SHP77 treated with DMSO at 0.1 percent for 48 hours (cell line): Measurements from ENCODE around the gene METTL13.

ENCODE experiments used
- DNase-seq: peaks from one replicate; lab custom pipeline; 2025; lab: John Stamatoyannopoulos, UW

The METTL13 gene, protein sequence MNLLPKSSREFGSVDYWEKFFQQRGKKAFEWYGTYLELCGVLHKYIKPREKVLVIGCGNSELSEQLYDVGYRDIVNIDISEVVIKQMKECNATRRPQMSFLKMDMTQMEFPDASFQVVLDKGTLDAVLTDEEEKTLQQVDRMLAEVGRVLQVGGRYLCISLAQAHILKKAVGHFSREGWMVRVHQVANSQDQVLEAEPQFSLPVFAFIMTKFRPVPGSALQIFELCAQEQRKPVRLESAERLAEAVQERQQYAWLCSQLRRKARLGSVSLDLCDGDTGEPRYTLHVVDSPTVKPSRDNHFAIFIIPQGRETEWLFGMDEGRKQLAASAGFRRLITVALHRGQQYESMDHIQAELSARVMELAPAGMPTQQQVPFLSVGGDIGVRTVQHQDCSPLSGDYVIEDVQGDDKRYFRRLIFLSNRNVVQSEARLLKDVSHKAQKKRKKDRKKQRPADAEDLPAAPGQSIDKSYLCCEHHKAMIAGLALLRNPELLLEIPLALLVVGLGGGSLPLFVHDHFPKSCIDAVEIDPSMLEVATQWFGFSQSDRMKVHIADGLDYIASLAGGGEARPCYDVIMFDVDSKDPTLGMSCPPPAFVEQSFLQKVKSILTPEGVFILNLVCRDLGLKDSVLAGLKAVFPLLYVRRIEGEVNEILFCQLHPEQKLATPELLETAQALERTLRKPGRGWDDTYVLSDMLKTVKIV

DNA sequence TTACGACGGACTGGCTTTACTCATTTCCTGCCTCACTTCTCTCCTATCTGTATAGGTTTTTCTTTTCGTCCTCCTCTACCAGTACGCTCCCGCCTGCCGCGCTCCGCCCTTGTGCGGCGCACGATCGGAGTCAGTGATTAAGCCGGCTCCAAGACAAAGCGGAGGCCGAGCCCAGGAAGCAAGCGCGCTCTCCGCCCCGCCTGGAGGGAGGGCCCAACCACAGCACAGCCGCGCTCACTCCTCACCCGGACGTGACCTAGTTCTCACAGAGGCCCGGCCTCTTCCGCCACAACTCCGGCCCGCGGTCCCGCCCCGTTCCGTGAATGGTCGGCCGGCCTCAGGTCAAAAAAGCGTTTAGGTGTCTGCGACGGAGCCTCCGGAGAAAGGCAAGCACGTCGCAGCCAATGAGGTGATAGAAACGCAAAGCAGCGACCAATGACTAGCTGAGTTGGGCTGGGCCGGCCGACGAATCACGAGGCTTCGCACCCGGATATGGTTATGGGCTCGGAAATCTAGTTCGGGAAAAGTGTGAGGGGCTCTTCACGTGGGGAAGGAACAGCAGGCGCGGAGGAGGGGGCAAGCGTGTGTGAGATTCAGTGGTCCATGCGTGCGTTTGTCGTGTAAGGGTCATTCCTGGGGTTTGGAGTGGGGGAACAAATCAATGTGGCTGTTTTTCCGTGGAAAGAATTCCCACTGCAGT, at the start of gene METTL13:
Gene METTL13, plus strand, starts transcription at position 485 of the 700 bp plus-strand sequence. CDS start 308 bp downstream, outside the sequence.
- peak; percentile 98 for DNase-seq

DNA sequence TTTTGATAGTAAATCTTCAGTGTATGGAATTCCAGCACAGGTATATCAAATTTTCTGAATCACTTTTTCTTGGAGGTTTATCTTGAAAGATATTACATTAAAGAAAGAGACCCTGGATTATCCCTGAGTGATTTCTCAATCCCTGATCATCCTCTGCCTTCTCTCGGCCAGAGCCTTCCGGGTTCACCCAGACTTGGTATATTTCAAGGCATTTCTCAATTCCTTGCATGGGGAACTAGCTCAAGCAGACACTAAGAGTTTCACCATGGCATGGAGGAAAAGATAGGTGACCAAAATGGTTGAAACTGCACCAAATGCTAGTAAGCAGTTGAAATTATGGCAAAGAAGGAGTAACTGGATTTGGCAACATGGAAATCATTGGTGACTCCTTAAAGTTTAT, 45.3 kb upstream of the METTL13 start:
- DNase-seq, result no peak

DNA sequence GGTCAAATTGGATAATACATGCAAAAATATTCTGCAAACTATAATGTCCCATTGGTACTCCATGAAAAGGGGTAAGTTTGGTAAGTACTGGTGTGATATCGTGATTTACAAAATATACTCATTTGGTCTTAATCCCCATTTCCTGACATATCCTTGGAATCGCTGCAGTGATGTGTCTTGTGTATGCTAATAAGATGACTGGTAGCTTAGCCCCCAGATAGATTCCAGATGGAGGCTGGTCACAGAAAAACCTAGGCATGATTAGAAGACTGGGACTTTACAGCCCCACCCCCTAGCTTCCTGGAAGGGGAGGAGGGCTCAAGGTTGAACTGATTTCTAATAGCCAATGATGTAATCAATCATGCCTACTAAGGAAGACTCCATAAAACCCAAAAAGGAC, 42.5 kb upstream of the METTL13 start:
- no peak for DNase-seq

DNA sequence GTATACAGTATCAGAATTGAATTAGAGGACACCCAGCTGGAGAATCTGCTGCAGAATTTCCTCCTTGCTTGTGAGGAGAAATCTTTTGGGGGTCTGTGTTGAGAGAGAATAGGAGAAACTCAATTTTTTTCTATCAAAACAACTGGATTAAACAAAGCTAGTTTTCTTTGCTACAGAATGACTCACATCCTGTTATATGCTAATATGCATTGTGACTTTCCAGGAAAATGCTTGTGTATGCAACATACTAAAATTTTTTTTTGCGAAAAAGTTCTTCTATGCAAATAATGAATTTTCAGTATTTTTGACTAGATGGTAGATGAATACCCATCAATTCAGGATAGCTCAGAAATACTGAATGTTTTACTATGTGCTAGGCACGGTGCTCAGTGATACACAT, 41.8 kb upstream of the METTL13 start:
- DNase-seq, result no peak

DNA sequence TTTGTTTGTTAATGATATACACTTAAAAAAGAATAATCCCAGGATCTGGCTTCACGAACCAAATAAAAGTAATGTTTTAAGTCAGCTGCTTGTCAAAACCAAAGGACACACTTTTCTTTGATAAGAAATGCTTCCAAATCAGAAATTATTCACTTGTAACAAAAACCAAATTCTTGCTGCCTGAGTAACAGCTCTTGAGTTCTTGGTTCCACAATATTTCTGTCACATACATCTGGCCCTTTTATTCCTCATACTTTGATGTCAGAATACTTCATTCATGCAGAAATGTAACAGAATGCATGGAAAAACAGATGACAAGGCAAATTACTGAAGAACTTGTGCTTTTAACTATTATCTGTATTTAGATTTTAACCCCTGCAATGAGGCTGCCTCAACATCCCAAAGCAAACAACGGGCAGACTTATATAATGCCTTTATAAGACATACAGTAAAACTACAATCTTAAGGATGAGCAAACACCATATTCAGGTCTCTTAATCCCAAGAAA, 41.0 kb upstream of the METTL13 start:
- no peak for DNase-seq

DNA sequence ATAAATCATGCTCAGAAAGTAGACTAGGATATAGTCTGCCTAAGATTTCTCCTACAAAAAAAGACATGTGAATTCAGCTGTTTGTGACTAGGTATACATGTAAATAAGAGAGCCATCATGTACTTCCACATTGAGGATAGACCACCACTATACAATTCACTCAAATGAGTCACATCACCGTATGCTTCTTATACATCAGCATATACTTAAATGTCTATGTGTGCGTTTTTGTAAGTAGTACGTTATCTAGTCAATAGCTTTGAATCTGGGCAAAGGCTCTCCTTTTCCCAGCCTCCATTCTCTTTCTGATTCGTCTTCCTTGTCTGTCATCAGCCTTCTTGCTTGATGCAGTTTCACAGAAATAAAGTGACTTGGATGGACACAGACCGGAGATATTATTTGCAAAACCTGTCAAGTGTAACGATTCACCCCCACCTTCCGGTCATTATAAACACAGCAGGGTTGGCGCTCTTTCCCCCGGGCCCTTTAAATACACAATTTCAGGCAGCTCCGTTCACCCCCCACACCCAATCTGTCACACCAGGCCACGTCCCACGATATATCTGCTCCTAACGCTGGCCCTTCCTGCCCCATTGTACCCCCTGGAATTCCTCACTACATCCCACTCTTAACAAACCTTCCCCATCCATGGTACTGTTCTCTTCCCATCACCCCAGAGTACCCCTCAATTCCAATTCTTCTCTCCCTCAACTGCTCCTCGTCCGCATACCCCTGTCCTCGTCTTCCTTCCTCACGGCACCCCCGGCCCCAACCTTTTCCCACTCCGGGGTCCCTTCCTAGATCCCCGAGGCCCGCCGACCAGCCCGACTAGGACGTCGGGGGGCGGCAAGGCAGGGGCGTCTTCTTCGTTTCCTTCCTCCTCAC, 40.2 kb upstream of the METTL13 start:
- peak; percentile 45 for DNase-seq

DNA sequence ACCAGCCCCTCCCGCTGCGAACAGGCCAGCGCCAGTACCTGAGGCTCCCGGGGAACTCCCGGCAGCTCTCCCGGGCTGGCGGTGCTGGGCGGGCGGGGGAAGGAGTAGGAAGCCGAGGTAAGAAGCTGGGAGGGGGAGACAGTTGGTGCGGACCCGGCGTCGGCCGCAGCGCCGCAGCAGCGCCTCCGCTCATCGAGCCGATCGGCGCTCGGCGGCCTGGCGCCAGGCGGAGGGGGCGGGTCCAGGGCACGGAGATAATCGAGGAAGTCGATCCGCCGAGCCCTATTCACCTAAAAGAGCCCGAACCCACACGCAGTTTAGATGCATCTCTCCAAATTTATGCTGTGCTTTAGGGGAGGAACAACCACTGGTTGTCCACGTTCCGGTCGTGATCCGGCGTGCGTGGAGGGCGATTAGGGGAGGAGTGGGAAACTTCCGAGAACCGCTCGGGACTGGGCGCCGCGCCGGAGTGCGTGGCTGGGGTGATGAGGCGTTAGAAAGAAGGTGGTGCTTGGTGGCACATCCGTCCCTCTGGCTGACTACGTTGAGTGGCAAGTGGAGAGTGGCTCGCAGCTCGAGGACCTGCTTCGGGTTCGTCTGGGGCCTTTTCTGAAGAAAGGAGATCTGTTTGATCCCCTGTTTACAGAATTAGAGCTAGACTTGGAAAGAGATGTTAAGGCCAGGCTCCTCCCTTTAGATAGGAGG, 39.4 kb upstream of the METTL13 start, which contains the start of gene VAMP4:
Gene VAMP4, minus strand, starts transcription at position 194 of the 705 bp plus-strand sequence. CDS start 3,651 bp downstream, outside the sequence.
- DNase-seq, result peak; percentile 67

DNA sequence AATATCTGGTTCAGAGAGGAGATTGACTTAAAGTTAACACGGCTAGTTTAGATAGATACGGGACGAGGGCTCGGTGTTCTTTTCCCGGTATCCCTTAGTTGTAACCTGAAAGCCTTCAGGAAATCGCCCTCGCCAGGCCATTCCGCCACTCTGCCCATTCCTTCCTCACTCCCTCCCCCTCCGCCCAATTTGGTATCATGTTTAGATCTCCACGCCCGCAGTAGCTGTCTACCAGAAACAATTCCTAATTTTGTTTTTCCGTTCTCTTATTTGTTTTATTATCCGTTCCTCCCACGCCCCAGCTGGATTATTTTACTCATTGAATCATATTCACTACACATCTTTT, 38.9 kb upstream of the METTL13 start:
- DNase-seq, result no peak

DNA sequence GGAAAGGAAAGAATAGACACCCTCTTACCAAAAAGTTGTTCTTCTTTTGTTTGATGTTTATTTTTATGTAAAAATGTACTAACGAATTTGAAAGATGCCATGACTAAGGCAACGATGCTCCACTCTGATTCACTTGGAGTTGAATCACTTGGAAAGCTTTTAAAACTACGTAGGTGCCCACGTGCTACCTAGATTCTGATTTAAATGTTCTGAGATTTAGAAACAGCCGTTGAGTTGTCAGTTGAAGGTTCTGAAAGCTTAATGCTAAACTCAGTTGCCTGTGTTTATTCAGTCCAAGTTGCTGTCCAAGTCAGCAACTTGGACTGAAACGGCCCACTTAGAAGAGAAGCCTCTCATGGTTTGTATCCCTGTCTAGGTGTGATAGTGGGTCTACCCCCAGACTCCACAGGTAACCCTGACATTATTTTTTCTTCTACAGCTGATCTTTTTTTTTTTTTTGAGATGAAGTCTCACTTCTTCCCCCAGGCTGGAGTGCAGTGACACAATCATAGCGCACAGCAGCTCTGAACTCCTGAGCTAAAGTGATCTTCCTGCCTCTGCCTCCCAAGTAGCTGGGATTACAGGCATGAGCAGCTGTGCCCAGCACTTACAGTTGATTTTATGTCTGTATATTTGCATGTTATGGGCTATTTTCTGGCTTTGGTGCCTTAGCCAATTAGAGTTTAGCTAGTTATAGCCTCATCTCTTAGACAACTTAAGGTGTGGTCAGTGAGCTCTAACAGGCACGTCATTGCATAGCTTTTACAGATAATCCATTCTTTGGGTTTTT, 38.2 kb upstream of the METTL13 start:
- no peak for DNase-seq

DNA sequence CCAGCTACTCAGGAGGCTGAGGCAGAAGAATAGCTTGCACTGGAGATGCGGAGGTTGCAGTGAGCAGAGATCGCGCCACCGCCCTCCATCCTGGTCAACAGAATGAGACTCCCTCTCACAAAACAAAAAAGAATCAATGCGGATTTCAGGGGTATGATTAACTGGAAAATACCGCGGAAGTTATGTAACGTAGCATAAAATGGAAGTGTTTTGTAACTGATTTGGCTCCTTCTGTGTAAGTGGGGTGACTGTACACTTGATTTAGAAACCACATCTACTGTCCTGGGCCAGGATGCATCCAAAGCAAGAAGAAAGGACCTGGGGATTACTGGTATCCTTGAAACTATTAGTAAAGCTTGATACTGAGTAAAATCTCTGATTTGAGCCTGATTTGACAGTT, 36.5 kb upstream of the METTL13 start:
- DNase-seq, result no peak

DNA sequence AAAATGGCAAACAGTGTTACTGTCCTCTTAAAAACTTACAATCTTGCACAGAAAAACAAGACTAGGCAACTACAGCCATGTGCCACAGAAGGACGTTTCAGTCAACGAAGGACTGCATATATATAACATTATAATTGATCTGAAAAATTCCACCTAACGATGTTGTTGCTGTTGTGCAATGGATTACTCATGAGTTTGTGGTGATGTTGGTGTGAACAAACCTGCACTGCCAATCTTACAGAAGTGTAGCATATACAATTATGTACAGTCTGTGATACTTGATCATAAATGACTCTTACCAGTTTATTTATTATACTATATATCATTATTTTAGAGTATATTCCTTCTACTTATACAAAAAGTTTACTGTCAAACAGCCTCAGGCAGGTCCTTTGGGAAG, 32.8 kb upstream of the METTL13 start:
- DNase-seq, result no peak

DNA sequence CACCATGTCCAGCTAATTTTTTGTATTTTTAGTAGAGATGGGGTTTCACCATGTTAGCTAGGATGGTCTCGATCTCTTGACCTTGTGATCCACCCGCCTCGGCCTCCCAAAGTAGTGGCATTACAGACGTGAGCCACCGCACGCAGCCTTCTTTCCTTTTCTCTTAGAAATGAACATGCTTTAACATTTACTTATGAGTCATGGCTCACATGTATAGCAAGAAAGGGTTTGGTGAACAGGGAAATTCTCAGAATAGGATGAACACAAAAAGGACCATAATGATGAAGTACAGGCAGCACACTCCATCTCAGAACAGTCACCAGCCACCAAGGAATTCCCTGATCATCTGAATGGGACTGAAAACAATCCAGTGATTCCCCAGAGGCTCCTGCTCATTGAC, 30.2 kb upstream of the METTL13 start:
- DNase-seq, result no peak

DNA sequence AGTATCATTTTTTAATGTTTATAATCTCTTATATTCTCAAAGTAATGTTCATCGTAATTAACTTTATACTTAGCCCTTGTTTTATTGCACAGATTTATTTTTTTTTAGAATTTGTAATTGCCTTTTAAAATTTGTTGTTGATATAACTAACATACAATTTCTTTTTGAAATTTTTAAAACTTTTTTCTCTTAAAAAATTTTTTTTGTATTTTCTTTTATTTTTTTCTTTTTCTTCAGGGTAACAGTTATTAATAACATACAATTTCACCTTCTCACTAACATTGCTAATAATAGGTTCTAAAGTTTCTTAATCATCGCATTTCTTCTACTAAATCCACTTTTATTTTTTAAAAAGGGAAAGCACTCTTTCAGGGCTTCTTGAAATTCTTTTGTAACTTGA, 28.3 kb upstream of the METTL13 start:
- no peak for DNase-seq

DNA sequence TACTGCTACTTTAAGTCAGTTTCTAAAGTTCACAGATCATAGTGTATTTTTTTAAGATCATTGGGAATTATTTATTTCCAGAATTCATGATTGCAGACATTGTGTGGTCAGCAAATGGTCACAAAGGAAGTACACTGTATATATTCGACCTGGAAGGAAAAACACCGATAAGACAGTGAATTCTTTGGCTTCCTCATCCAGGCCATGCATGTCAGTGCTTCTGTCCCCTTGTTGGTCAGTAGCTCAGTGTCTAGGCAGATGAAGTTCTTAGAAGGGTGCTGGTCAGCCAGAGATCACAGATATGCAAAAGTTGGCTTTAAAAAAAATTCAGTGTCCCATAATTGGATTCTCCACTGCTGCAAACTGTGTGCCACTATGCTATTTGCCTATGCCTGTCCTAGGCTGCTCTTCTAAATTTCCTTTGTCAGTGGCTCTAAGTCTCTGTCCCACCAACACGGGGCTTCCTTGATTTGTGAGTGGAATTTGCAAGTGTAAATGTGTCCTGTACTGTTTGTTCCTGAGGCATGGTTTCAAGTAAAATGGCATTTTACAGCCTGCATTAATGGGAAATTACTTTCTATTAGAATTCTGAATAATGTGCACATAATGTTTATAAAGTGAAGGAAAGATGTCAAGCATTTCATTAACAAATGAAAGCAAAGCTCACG, 27.6 kb upstream of the METTL13 start:
- no peak for DNase-seq

DNA sequence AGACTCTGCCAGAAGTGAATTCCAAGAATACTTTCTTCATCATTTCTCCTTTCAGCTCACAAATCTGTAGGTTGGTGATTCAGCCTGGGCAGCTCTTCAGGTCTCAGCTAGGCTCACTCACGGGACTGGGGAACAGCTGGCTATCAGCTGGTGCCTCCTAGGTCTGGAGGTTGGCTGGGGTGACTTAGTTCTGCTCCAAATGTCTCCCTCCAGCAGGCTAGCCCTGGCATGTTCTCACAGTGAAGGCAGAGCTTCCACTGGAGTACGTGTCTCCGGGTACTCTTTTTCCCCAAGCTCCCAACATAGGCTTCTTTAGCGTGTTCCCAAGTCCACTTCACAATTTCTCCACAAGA, 27.1 kb upstream of the METTL13 start:
- no peak for DNase-seq

DNA sequence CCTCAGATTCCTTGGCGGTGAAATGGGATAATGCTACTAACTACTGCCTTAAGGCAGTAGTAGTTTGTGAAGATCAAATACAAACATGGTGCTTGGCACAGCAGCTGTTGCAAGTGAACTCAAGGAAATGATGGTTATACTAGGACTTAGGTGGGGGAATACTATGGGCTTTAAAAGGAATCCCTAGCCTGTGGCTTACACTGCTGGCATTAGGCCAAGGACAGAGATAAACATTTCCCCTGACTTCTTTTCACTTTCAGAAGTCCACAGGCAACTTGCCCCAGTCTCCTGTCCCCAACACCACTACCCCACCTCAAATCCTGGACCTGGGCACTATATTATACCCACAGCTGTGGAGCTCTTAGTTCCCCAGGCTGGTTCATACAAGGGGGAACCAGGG, 26.5 kb upstream of the METTL13 start:
- no peak for DNase-seq

DNA sequence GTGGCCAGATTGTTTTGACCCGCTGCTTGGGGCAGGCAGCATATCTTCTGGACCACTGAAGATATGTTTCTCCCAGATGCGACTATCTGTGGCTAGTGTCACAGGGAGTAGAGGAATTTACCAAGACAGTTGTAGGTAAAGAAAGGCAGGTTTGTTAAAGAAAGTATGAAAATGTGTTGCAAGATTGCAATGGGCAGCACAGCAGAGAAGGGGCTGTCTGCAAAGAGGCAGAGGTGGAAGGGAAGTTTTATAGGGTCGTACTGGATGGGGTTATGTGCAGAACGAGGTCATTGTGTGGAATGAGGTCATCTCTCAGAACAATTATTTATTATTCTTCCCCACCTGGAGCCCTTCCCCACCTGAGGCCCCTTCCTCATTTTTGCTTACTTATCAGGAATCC, 24.6 kb upstream of the METTL13 start:
- DNase-seq, result no peak

DNA sequence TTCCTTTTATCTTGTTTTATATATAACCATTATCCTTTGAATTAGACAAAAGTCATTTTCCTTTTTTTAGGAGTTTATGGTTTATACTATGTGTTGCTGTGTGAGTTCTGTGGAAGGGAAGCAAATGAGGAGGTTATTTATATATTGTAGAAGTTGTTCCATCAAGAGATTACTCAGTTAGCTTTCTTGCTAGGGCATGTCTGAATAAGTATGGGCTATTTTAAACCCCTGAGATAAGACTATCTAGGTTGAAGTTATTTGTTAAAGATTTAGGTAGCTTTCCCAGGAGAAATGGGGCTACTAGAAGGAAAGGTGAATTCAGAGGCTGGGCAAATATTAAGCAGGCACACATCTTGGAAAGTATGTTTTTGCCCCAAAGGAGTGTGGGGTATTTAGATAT, 23.4 kb upstream of the METTL13 start:
- no peak for DNase-seq

DNA sequence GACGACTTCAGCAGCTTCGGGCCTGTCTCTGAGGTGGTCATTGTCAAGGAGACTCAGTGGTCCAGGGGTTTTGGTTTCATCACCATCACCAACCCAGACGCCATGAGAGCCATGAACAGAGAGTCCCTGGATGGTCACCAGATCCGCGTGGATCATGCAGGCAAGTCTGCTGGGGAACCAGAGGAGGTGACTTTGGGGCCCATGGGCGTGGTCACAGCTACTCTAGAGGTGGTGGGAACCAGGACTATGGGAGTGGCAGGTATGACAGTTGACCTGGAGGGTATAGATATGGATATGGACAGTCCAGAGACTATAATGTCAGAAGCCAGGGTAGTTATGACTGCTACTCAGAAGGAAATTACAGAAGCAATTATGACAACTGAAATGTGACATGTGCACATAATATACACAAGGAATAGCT, 19.3 kb upstream of the METTL13 start:
- DNase-seq, result no peak

DNA sequence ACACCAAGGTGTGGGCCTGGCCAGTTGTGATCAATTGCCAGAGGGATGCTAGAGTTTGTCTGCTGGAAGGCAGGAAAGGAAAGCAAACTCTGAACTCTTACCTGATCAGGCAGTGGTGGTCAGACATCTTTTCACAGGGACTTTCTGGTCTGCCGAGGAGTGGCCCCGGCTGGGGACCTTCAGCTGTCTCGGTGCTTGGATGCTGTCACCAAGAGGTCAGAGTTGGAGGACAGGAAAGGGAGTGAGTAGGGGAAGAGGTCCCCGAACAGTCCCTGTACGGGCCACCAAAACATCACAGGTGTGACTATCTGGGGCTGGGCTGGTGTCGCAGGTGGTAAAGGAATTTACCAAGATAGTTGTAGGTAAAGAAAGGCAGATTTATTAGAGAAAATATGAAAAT, 17.7 kb upstream of the METTL13 start:
- no peak for DNase-seq
